ENCODE data around the gene RCCD1. TPM values are rescaled to one million over a fixed set of nuclear protein-coding genes. Genes with fewer than 3 reads are reported as not detected.

RCCD1 gene
- total RNA-seq, 1 donor from 2014 or later, result 21.5 TPM

DNA sequence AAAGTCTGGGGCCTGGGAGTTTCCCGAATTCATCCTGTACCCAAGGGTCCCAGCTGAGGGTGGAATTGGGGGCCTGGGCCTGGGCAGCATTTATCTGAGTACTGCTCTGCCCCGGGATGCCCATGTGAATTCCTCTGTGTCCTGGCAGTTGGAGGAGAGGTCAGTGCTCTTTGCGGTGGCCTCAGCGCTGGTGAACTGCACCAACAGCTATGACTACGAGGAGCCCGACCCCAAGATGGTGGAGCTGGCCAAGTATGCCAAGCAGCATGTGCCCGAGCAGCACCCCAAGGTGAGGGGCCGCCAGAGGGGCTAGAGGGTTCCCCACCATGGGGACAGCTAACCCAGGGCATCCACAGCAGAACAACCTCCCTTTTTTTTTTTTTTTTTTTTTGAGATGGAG, 6.2 kb upstream of the RCCD1 start:
- no peak for TF ChIP-seq CTCF (IDR thresholded peaks at IDR 0.05; ENCODE audit: unreplicated experiment)
- Mint-ChIP-seq H3K27me3 (ENCODE audit: low read depth) (no peaks in the 10 kb centered on the region), H3K4me3 (no peak overlapping the region), H3K9me3 (no peaks in the 10 kb centered on the region), H3K27ac (no peak overlapping the region), H3K36me3 (peaks cover 35% of the 10 kb centered on the region), H3K4me1 (no peaks in the 10 kb centered on the region)
- DNase-seq (ENCODE audit: low spot score in 2 of 2, unreplicated experiment in 2 of 2), result no peak

DNA sequence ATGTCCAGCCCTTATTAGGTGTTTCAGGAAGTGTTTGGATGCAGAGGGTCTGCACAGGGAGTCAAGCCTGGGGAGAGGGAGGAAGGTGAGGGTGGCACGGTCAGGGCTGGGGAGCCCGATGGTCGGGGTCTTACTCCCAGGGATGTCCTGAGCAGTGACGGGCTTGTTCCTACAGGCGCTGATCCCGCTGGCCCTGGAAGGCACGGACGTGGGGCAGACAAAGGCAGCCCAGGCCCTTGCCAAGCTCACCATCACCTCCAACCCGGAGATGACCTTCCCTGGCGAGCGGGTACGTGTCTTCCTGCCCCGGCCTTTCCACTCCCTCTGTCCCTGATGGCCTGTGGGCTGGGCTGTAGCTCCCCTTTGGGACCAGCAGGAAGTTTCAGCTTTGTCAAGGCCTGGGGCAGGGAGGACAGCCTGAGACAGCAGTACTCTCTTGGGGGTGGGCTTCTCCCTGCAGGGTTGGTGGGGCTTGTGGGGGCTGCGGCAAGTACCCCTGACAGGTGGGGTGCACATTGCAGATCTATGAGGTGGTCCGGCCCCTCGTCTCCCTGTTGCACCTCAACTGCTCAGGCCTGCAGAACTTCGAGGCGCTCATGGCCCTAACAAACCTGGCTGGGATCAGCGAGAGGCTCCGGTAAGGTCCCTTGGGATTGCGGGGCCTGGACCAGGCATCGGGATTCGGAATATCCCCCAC, 4.6 kb upstream of the RCCD1 start:
- no peak overlapping the region for H3K27ac Mint-ChIP-seq
- no peak for TF ChIP-seq CTCF (IDR thresholded peaks at IDR 0.05; ENCODE audit: unreplicated experiment)
- H3K4me3 Mint-ChIP-seq, result no peak overlapping the region
- DNase-seq (ENCODE audit: low spot score in 2 of 2, unreplicated experiment in 2 of 2), result no peak
- H3K27me3 Mint-ChIP-seq (ENCODE audit: low read depth), result no peaks in the 10 kb centered on the region
- H3K4me1 Mint-ChIP-seq, result peaks cover 1% of the 10 kb centered on the region
- H3K36me3 Mint-ChIP-seq, result peaks cover 27% of the 10 kb centered on the region
- H3K9me3 Mint-ChIP-seq, result no peaks in the 10 kb centered on the region

GRCh38 chr15:90950676-90951075, 4.0 kb upstream of the RCCD1 start:
- peaks cover 3% of the 10 kb centered on the region for H3K4me1 Mint-ChIP-seq
- H3K27ac Mint-ChIP-seq, result no peak overlapping the region
- no peak for TF ChIP-seq CTCF (IDR thresholded peaks at IDR 0.05; ENCODE audit: unreplicated experiment)
- H3K4me3 Mint-ChIP-seq, result no peak overlapping the region
- no peaks in the 10 kb centered on the region for H3K27me3 Mint-ChIP-seq (ENCODE audit: low read depth)
- no peak for DNase-seq (ENCODE audit: low spot score in 2 of 2, unreplicated experiment in 2 of 2)
- H3K9me3 Mint-ChIP-seq, result no peaks in the 10 kb centered on the region
- H3K36me3 Mint-ChIP-seq, result peaks cover 27% of the 10 kb centered on the region

DNA sequence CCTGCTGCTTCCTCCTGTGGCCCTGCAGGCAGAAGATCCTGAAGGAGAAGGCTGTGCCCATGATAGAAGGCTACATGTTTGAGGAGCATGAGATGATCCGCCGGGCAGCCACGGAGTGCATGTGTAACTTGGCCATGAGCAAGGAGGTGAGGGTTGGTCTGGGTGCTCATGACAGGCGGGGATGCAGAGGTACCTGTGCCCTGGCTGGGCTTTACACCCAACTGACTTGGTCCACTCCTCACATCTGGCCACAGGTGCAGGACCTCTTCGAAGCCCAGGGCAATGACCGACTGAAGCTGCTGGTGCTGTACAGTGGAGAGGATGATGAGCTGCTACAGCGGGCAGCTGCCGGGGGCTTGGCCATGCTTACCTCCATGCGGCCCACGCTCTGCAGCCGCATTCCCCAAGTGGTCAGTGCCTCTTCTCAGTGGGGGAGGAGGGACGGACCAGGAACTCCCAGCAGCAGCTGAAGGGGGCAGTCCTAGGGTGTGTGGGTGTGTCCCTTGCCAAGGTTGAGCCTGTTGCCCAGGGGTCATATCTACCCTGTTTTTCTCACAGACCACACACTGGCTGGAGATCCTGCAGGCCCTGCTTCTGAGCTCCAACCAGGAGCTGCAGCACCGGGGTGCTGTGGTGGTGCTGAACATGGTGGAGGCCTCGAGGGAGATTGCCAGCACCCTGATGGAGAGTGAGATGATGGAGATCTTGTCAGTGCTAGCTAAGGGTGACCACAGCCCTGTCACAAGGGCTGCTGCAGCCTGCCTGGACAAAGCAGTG, 1.6 kb upstream of the RCCD1 start:
- Mint-ChIP-seq H3K4me1 (peaks cover 16% of the 10 kb centered on the region), H3K9me3 (no peaks in the 10 kb centered on the region), H3K36me3 (peaks cover 21% of the 10 kb centered on the region), H3K27me3 (ENCODE audit: low read depth) (no peaks in the 10 kb centered on the region), H3K27ac (no peak overlapping the region), H3K4me3 (peak overlapping the region; percentile 17)
- no peak for DNase-seq (ENCODE audit: low spot score in 2 of 2, unreplicated experiment in 2 of 2)
- TF ChIP-seq CTCF (IDR thresholded peaks at IDR 0.05; ENCODE audit: unreplicated experiment), result no peak

DNA sequence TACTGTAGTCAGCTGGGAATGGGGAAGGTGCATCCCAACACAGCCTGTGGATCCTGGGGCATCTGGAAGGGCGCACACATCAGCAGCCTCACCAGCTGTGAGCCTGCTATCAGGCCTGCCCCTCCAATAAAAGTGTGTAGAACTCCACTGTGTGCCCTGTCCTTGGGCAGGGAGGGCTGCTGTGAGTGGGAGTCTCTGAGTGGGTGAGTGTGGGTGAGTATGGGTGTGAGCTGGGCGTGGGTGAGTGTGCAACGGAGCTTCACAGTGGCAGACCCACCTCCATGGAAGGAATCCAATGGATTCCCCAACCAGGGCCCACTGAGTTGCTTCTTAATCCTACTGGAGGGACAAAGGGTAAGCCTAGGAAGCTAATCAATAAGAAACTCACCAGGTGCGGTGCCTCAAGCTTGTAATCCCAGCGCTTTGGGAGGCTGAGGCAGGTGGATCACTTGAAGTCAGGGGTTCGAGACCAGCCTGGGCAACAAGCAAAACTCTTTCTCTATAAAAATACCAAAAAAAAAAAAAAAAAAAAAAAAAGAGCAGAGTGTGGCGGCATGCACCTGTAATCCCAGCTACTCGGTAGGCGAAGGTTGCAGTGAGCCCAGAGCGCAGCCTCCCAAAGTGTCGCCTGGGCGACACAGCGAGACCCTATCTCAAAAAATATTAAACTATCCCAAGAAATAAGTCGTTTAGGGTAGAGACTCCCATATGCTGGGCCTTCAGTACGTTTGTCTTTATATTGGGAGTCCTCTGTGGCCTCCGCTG, 555 bp upstream of the RCCD1 start:
- peak overlapping the region; percentile 89 for H3K27ac Mint-ChIP-seq
- H3K4me1 Mint-ChIP-seq, result peaks cover 16% of the 10 kb centered on the region
- H3K36me3 Mint-ChIP-seq, result peaks cover 13% of the 10 kb centered on the region
- H3K4me3 Mint-ChIP-seq, result peak overlapping the region; percentile 76
- H3K9me3 Mint-ChIP-seq, result no peaks in the 10 kb centered on the region
- TF ChIP-seq CTCF (IDR thresholded peaks at IDR 0.05; ENCODE audit: unreplicated experiment), result no peak
- no peaks in the 10 kb centered on the region for H3K27me3 Mint-ChIP-seq (ENCODE audit: low read depth)
- DNase-seq (ENCODE audit: low spot score in 2 of 2, unreplicated experiment in 2 of 2), result no peak

Measured in mesothelial cell of epicardium (in vitro differentiated cells).